GM19043 (cell line): ENCODE measurements around the gene KATNIP.
A peak's percentile ranks its signal among the peaks of the same experiment; 100 is the strongest.
"Not testable (repeated sequence)": the region's sequence is repeated elsewhere in the genome, so short reads cannot be mapped to it uniquely, and the experiment has no call there.

Experiments used
- ATAC-seq: cut with Tn5 transposase; IDR thresholded peaks from one replicate; pipeline ENCODE4 v1.9.1; 2021; ENCODE audit warnings: low read depth; ENCODE audit not compliant: unreplicated experiment

Gene KATNIP

GRCh38 chr16:27531826-27532800, 17.8 kb upstream of the KATNIP start:
- no peak for ATAC-seq

- no peak for ATAC-seq
These were observed 15.7 kb upstream of the KATNIP start for GRCh38 chr16:27534256-27534655.

- no peak for ATAC-seq
These were observed 11.4 kb upstream of the KATNIP start for GRCh38 chr16:27538528-27538927.

- no peak for ATAC-seq
These were observed 10.8 kb upstream of the KATNIP start for GRCh38 chr16:27539120-27539519.

GRCh38 chr16:27539636-27540035, 10.3 kb upstream of the KATNIP start:
- ATAC-seq: no peak

GRCh38 chr16:27543801-27544200, 6.1 kb upstream of the KATNIP start:
- ATAC-seq: no peak

GRCh38 chr16:27544671-27545070, 5.3 kb upstream of the KATNIP start:
- no peak for ATAC-seq

GRCh38 chr16:27547134-27547533, 2.8 kb upstream of the KATNIP start:
- no peak for ATAC-seq

GRCh38 chr16:27547851-27548250, 2.1 kb upstream of the KATNIP start:
- ATAC-seq: no peak

GRCh38 chr16:27549464-27549745, 539 bp upstream of the KATNIP start:
- ATAC-seq: peak; percentile 16

GRCh38 chr16:27550582-27550920, 607 bp downstream of the KATNIP start:
- ATAC-seq: no peak

GRCh38 chr16:27551036-27551435, 1.1 kb downstream of the KATNIP start:
- no peak for ATAC-seq

- no peak for ATAC-seq
These were observed 6.5 kb downstream of the KATNIP start for GRCh38 chr16:27556471-27556870.

- no peak for ATAC-seq
These were observed 8.5 kb downstream of the KATNIP start for GRCh38 chr16:27558434-27558833.

GRCh38 chr16:27558932-27559331, 9.0 kb downstream of the KATNIP start:
- no peak for ATAC-seq

GRCh38 chr16:27561216-27561615, 11.3 kb downstream of the KATNIP start:
- ATAC-seq: no peak

GRCh38 chr16:27564224-27564623, 14.3 kb downstream of the KATNIP start:
- no peak for ATAC-seq

- no peak for ATAC-seq
These were observed 16.5 kb downstream of the KATNIP start for GRCh38 chr16:27566417-27566816.

GRCh38 chr16:27568077-27568476, 18.1 kb downstream of the KATNIP start:
- no peak for ATAC-seq

GRCh38 chr16:27570986-27571385, 21.0 kb downstream of the KATNIP start:
- not testable (repeated sequence) for ATAC-seq

- ATAC-seq: no peak
These were observed 21.7 kb downstream of the KATNIP start for GRCh38 chr16:27571433-27572326.

- no peak for ATAC-seq
These were observed 22.8 kb downstream of the KATNIP start for GRCh38 chr16:27572711-27573110.
